GM12878 (cell line): ENCODE results near the gene SLC4A2. TPM values are rescaled to one million over a fixed set of nuclear protein-coding genes. Genes with fewer than 3 reads are reported as not detected.

Experiments used
- ATAC-seq: fragments of 200-7000 bp; cut with Tn5 transposase; 3 replicates; pipeline ENCODE4 v1.9.1; 2020; ENCODE audit warnings: mild to moderate bottlenecking, moderate library complexity
- BruUV-seq: library from RNA; stranded (reverse); fragments of 400-500 nt; replicated peaks from 2 replicates; lab custom pipeline; 2021; lab: Mats Ljungman, UMichigan
- CTCF ChIA-PET: fragments of 300-600 bp; sonication (Branson Sonifier 250); formaldehyde crosslinking; extraction: SDS; loops from one replicate; lab custom pipeline; 2021; ENCODE audit warnings: inconsistent platforms; lab: Yijun Ruan, JAX
- POLR2A ChIA-PET: fragments of 350-600 bp; formaldehyde crosslinking; extraction: SDS; loops from one replicate; lab custom pipeline; 2021; ENCODE audit warnings: inconsistent platforms; lab: Charles Lee
- RAD21 ChIA-PET: fragments of 300-600 bp; sonication (Branson Sonifier 250); formaldehyde crosslinking; loops from one replicate; lab custom pipeline; 2023; ENCODE audit warnings: antibody characterized with exemption; ENCODE audit not compliant: unreplicated experiment; lab: Charles Lee
- SMC1A ChIA-PET: fragments of 300-600 bp; sonication (Branson Sonifier 250); formaldehyde crosslinking; loops from one replicate; lab custom pipeline; 2023; ENCODE audit not compliant: unreplicated experiment, uncharacterized antibody; lab: Charles Lee
- DNase-seq: peaks from one replicate; pipeline ENCODE4 v3.0.0-alpha.2; 2011; ENCODE audit warnings: low read depth, low spot score
- FAIRE-seq: peaks from 3 replicates; lab custom pipeline; 2011; peaks lifted over from hg19 to GRCh38; lab: Jason Lieb, UNC
- H2AFZ ChIP-seq: 2 replicates; pipeline ENCODE4 v1.6.0; 2011; ENCODE audit warnings: low read depth, low read length, control low read depth; ENCODE audit not compliant: control insufficient read depth
- H3K27ac ChIP-seq: 2 replicates; pipeline ENCODE4 v1.5.1; 2011; ENCODE audit warnings: control low read depth; ENCODE audit not compliant: control insufficient read depth, insufficient read depth
- H3K27me3 ChIP-seq, 2 experiments: replicated peaks in 1 of 2; 2 replicates each; pipeline versions ENCODE4 v1.6.0 to v1.6.1; 2011; ENCODE audit warnings: low read length in 1 of 2; ENCODE audit not compliant: control insufficient read depth in 2 of 2, insufficient read depth in 2 of 2
- H3K36me3 ChIP-seq, 2 experiments: 2 replicates each; pipeline ENCODE4 v1.5.1; 2011; ENCODE audit warnings: low read length in 1 of 2; ENCODE audit not compliant: control insufficient read depth in 2 of 2, insufficient read depth in 2 of 2
- H3K4me1 ChIP-seq: 2 replicates; pipeline ENCODE4 v1.6.1; 2011; ENCODE audit warnings: mild to moderate bottlenecking, low read length, moderate library complexity, mixed read lengths; ENCODE audit not compliant: control insufficient read depth, insufficient read depth
- H3K4me2 ChIP-seq: 2 replicates; pipeline ENCODE4 v1.6.0; 2011; ENCODE audit warnings: control low read depth; ENCODE audit not compliant: control insufficient read depth, insufficient read depth
- H3K4me3 ChIP-seq: fragments of 200-600 bp; sonication (generic); 2 replicates; pipeline ENCODE4 v1.5.1; 2016
- H3K79me2 ChIP-seq: 2 replicates; pipeline ENCODE4 v1.6.0; 2011; ENCODE audit warnings: low read length; ENCODE audit not compliant: control insufficient read depth, insufficient read depth
- H3K9ac ChIP-seq: 2 replicates; pipeline ENCODE4 v1.8.0; 2011; ENCODE audit warnings: low read length, control low read depth, mixed read lengths; ENCODE audit not compliant: control insufficient read depth, insufficient read depth
- H3K9me3 ChIP-seq: replicated peaks from 3 replicates; pipeline ENCODE4 v1.5.1; 2011; ENCODE audit warnings: mild to moderate bottlenecking, low read length; ENCODE audit not compliant: control insufficient read depth, insufficient read depth
- H4K20me1 ChIP-seq: 2 replicates; pipeline ENCODE4 v1.6.0; 2011; ENCODE audit not compliant: control insufficient read depth, insufficient read depth
- CBX5 ChIP-seq: sonication (generic); IDR thresholded peaks from 2 replicates; pipeline ENCODE4 v1.6.1; 2016; ENCODE audit warnings: low read depth, moderate library complexity, mild to moderate bottlenecking, inconsistent platforms
- EP300 ChIP-seq, 2 experiments: fragments of 150-350 bp in 1 of 2; IDR thresholded peaks; 2 replicates each; pipeline ENCODE4 v1.6.1; 2011 to 2012; ENCODE audit warnings: low read depth in 2 of 2, low read length in 2 of 2, borderline replicate concordance in 1 of 2, improper control_type of control experiment in 1 of 2, inconsistent platforms in 1 of 2; ENCODE audit not compliant: control insufficient read depth in 1 of 2
- HDAC6 ChIP-seq: fragments of 200-600 bp; sonication (generic); IDR thresholded peaks from one replicate; pipeline ENCODE4 v1.8.0; 2017; ENCODE audit warnings: antibody characterized with exemption; ENCODE audit not compliant: unreplicated experiment
- MEF2B ChIP-seq: fragments of 450-650 bp; IDR thresholded peaks from 2 replicates; pipeline ENCODE4 v1.6.1; 2018; ENCODE audit warnings: mild to moderate bottlenecking, moderate library complexity; ENCODE audit not compliant: partially characterized antibody, poor library complexity, severe bottlenecking
- NR2C2 ChIP-seq: IDR thresholded peaks from 2 replicates; pipeline ENCODE4 v1.6.1; 2011; ENCODE audit warnings: borderline replicate concordance, low read depth; ENCODE audit not compliant: control insufficient read depth, insufficient read length
- RCOR1 ChIP-seq: conservative IDR thresholded peaks from 2 replicates; pipeline ENCODE4 v1.6.1; 2012; ENCODE audit warnings: low read depth, low read length, improper control_type of control experiment
- STAT3 ChIP-seq: IDR thresholded peaks from 2 replicates; pipeline ENCODE4 v1.6.1; 2011; ENCODE audit warnings: low read depth, low read length, improper control_type of control experiment
- TBL1XR1 ChIP-seq: IDR thresholded peaks from 2 replicates; pipeline ENCODE4 v1.6.1; 2012; ENCODE audit warnings: low read depth, low read length, improper control_type of control experiment
- TCF7 ChIP-seq: IDR thresholded peaks from 2 replicates; pipeline ENCODE4 v1.6.1; 2014; ENCODE audit warnings: antibody characterized with exemption, borderline replicate concordance
- ZBTB4 ChIP-seq: fragments of 450-650 bp; formaldehyde crosslinking; IDR thresholded peaks from 2 replicates; pipeline ENCODE4 v1.4.0; 2022; ENCODE audit warnings: mild to moderate bottlenecking, moderate library complexity
- ZNF217 ChIP-seq: fragments of 450-650 bp; IDR thresholded peaks from 2 replicates; pipeline ENCODE4 v1.6.1; 2017; ENCODE audit warnings: antibody characterized with exemption, mild to moderate bottlenecking
- WGBS: methylation state at CpG from one replicate; pipeline ENCODE4 v1.1.6; 2016; ENCODE audit warnings: low lambda C conversion rate; ENCODE audit not compliant: insufficient replicate concordance, insufficient coverage; ENCODE audit errors: missing lambda C conversion rate; 5-methylcytosine and 5-hydroxymethylcytosine counted together
- in situ Hi-C: fragments of 300-500 bp; cut with MboI; formaldehyde crosslinking; loops from 9 replicates; pipeline ENCODE4 v1.14.3; 2018; ENCODE audit warnings: mixed read lengths
- intact Hi-C: fragments of 100-400 bp; cut with micrococcal nuclease; formaldehyde crosslinking; loops from one replicate; pipeline ENCODE4 v1.14.2; 2022; ENCODE audit not compliant: unreplicated experiment
- polyA plus RNA-seq, 11 experiments: library from polyadenylated mRNA; depleted of rRNA in 4 of 11; unstranded in 6 of 11; stranded (reverse) in 5 of 11; fragments of >200 nt; fragmentation: Nextera tagmentation in 4 of 11; fragmentation: Illumina TruSeq in 1 of 11; extraction: Ambion mirVana in 4 of 11; extraction: Trizol in 1 of 11; gene quantifications; 1 replicate in 1 of 11; 2 replicates in 10 of 11; pipeline versions ENCODE4 v1.2.1 to v1.2.3, GENCODE V29; 2011 to 2016; ENCODE audit warnings: inconsistent platforms in 2 of 11, missing spikeins in 2 of 11, low read depth in 1 of 11
- total RNA-seq, 4 experiments: library from RNA; depleted of rRNA in 3 of 4; stranded (reverse); fragments of >200 nt in 3 of 4; fragmentation: Illumina TruSeq in 1 of 4; extraction: Trizol in 1 of 4; gene quantifications; 2 replicates each; pipeline versions ENCODE4 v1.2.1 to v1.2.3, GENCODE V29; 2013 to 2021
- TF ChIP-seq, protein P1 (sequence below): fragments of 450-650 bp; IDR thresholded peaks from 2 replicates; pipeline ENCODE4 v1.6.1; 2016; ENCODE audit warnings: mild to moderate bottlenecking
- TF ChIP-seq, protein P2 (sequence below): fragments of 450-650 bp; IDR thresholded peaks from 2 replicates; pipeline ENCODE4 v1.6.1; 2017; ENCODE audit warnings: mild to moderate bottlenecking
- TF ChIP-seq, protein P3 (sequence below): fragments of 450-650 bp; IDR thresholded peaks from 2 replicates; pipeline ENCODE4 v1.6.1; 2016; ENCODE audit warnings: mild to moderate bottlenecking

SLC4A2 gene
- total and polyA plus RNA-seq, 10 of the 15 experiments (the other 5 are each of a cell fraction or from before 2014, with no cell fraction given) = 2.7 to 78.6 (median 30.1) TPM

GRCh38 chr7:151013733-151014497, 45.5 kb upstream of the SLC4A2 start (continued):
- TF ChIP-seq, protein P1, sequence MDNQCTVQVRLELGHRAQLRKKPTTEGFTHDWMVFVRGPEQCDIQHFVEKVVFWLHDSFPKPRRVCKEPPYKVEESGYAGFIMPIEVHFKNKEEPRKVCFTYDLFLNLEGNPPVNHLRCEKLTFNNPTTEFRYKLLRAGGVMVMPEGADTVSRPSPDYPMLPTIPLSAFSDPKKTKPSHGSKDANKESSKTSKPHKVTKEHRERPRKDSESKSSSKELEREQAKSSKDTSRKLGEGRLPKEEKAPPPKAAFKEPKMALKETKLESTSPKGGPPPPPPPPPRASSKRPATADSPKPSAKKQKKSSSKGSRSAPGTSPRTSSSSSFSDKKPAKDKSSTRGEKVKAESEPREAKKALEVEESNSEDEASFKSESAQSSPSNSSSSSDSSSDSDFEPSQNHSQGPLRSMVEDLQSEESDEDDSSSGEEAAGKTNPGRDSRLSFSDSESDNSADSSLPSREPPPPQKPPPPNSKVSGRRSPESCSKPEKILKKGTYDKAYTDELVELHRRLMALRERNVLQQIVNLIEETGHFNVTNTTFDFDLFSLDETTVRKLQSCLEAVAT = no peak
- TF ChIP-seq RCOR1 = no peak
- no peak for TF ChIP-seq ZNF217
- TF ChIP-seq, all 136 proteins: peak for 23

GRCh38 chr7:151014950-151015349, 44.4 kb upstream of the SLC4A2 start:
- no peaks in the 10 kb centered on the region for H3K9me3 ChIP-seq
- intact Hi-C loops = loop anchor here (5.0 kb wide), 1 partner anchor 97 kb away; no protein-coding TSS in a partner anchor
- H3K4me1 ChIP-seq = peaks cover 9% of the 10 kb centered on the region
- ChIA-PET SMC1A (no interaction called here), CTCF (interaction anchor here (1.3 kb wide), 1 partner anchor 96 kb away, joined by 3 read pairs; no protein-coding TSS in a partner anchor), RAD21 (no interaction called here), POLR2A (no interaction called here)
- no peaks in the 10 kb centered on the region for H4K20me1 ChIP-seq
- no peaks in the 10 kb centered on the region for H3K36me3 ChIP-seq
- ATAC-seq (no peak), DNase-seq (no peak), FAIRE-seq (no peak)
- no TSS peak for BruUV-seq
- no peak overlapping the region for H2AFZ ChIP-seq
- 41% methylated on average over 8 of the region's 8 CpGs for WGBS
- no peaks in the 10 kb centered on the region for H3K79me2 ChIP-seq
- H3K27me3 ChIP-seq = peaks cover 6 to 7% of the 10 kb centered on the region in 2 experiments; a peak in 3 of 4 replicates
- no peak overlapping the region for H3K9ac ChIP-seq
- H3K4me3 ChIP-seq = no peak overlapping the region
- no peak overlapping the region for H3K27ac ChIP-seq
- H3K4me2 ChIP-seq = no peak overlapping the region
- in situ Hi-C loops = no loop called here
- no peak for TF ChIP-seq EP300 (IDR thresholded peaks at IDR 0.05; ENCODE audit: borderline replicate concordance in 1 of 2, control insufficient read depth in 1 of 2, low read depth in 2 of 2, low read length in 2 of 2)
- no peak for TF ChIP-seq TCF7
- TF ChIP-seq, protein P2, sequence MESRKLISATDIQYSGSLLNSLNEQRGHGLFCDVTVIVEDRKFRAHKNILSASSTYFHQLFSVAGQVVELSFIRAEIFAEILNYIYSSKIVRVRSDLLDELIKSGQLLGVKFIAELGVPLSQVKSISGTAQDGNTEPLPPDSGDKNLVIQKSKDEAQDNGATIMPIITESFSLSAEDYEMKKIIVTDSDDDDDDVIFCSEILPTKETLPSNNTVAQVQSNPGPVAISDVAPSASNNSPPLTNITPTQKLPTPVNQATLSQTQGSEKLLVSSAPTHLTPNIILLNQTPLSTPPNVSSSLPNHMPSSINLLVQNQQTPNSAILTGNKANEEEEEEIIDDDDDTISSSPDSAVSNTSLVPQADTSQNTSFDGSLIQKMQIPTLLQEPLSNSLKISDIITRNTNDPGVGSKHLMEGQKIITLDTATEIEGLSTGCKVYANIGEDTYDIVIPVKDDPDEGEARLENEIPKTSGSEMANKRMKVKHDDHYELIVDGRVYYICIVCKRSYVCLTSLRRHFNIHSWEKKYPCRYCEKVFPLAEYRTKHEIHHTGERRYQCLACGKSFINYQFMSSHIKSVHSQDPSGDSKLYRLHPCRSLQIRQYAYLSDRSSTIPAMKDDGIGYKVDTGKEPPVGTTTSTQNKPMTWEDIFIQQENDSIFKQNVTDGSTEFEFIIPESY = no peak
- no peak for TF ChIP-seq ZBTB4 (CRISPR knock-in tag)
- TF ChIP-seq CBX5 = no peak
- no peak for TF ChIP-seq NR2C2
- TF ChIP-seq, protein P3, sequence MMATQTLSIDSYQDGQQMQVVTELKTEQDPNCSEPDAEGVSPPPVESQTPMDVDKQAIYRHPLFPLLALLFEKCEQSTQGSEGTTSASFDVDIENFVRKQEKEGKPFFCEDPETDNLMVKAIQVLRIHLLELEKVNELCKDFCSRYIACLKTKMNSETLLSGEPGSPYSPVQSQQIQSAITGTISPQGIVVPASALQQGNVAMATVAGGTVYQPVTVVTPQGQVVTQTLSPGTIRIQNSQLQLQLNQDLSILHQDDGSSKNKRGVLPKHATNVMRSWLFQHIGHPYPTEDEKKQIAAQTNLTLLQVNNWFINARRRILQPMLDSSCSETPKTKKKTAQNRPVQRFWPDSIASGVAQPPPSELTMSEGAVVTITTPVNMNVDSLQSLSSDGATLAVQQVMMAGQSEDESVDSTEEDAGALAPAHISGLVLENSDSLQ = no peak
- no peak for TF ChIP-seq MEF2B
- TF ChIP-seq HDAC6 = no peak
- TF ChIP-seq TBL1XR1 = no peak
- TF ChIP-seq STAT3 = no peak
